ENCODE measurements around the gene KLF6. TPM values are rescaled to one million over a fixed set of nuclear protein-coding genes. Genes with fewer than 3 reads are reported as not detected.

Gene KLF6
- total RNA-seq, 2 experiments from 2014 or later: 19.2 to 43.0 TPM

DNA sequence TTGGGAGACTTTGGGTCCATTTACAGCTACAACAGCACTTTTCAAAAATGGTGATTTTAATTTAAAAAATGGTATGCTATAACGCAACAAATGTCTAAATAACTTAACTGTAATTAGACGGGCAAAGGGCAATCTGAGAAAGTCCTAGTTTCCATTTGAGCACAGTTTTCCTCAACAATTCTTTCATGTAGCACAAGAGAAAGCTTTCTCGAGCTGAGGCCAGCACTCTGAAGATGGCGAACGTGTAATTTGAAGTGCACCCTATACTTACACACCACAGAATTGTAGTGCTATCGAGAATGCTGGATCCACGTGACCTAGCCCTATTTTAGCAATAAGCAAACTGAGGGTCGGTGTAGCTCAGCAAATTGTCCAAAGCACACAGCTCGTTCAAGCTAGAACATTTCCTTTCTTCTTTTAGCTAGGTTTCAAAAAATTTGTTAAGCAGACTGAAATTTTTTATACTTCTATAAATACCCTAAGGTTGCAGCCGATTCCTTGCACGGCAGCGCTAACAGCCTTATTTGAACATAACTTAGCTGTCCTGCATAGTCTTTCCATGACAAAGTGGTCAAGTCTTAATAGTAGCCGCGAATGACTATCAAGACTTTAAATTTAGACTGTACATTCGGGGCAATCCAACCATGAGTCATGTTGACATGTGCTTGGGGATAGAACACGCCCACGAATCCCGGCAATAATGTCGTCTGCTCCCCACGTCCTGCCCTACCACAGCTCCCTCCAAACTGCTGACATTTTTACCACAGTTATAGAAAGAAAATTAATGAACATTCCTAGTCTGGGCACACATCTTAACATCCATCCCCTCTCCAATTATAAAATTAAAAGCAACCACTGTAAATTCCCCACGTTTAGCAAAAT is 10.0 kb downstream of the KLF6 start:
- H4K20me1 ChIP-seq (ENCODE audit: insufficient read depth, low read length): peaks cover 13% of the 10 kb centered on the region
- POLR2A ChIA-PET: interaction anchor here (0.6 to 1.7 kb wide), 6 partner anchors 8 to 147 kb away, joined by 3 to 6 read pairs (median 3); partner anchors contain the start of gene KLF6
- peaks cover 61% of the 10 kb centered on the region for H3K36me3 ChIP-seq (ENCODE audit: insufficient read depth, low read length)
- CTCF ChIA-PET (ENCODE audit: unreplicated experiment): no interaction called here
- no peak overlapping the region for H3K4me3 ChIP-seq (ENCODE audit: low read depth, low read length, poor library complexity, severe bottlenecking)
- no peak overlapping the region for H2AFZ ChIP-seq (ENCODE audit: low read length)
- peaks cover 23% of the 10 kb centered on the region for H3K79me2 ChIP-seq (ENCODE audit: insufficient read depth, low read depth, low read length)
- no peaks in the 10 kb centered on the region for H3K9me3 ChIP-seq (ENCODE audit: low read length)
- intact Hi-C loops (cut with micrococcal nuclease; ENCODE audit: unreplicated experiment): no loop called here
- no peak overlapping the region for H3K4me2 ChIP-seq (ENCODE audit: low read length)
- no peak overlapping the region for H3K27ac ChIP-seq (ENCODE audit: low read depth, low read length, poor library complexity, severe bottlenecking)
- TF ChIP-seq, protein P1, sequence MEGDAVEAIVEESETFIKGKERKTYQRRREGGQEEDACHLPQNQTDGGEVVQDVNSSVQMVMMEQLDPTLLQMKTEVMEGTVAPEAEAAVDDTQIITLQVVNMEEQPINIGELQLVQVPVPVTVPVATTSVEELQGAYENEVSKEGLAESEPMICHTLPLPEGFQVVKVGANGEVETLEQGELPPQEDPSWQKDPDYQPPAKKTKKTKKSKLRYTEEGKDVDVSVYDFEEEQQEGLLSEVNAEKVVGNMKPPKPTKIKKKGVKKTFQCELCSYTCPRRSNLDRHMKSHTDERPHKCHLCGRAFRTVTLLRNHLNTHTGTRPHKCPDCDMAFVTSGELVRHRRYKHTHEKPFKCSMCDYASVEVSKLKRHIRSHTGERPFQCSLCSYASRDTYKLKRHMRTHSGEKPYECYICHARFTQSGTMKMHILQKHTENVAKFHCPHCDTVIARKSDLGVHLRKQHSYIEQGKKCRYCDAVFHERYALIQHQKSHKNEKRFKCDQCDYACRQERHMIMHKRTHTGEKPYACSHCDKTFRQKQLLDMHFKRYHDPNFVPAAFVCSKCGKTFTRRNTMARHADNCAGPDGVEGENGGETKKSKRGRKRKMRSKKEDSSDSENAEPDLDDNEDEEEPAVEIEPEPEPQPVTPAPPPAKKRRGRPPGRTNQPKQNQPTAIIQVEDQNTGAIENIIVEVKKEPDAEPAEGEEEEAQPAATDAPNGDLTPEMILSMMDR (conservative IDR thresholded peaks at IDR 0.05; ENCODE audit: low read length): no peak
- no peak for TF ChIP-seq EZH2phosphoT487 (IDR thresholded peaks at IDR 0.05; ENCODE audit: borderline replicate concordance, low read depth, low read length)
- BruUV-seq (replicated peaks): no TSS peak
- H3K9me2 ChIP-seq (ENCODE audit: insufficient read depth, low read length): no peaks in the 10 kb centered on the region
- no peaks in the 10 kb centered on the region for H3K4me1 ChIP-seq (ENCODE audit: insufficient read depth, low read length, poor library complexity, severe bottlenecking)
- DNase-seq (ENCODE audit: low spot score): no peak

DNA sequence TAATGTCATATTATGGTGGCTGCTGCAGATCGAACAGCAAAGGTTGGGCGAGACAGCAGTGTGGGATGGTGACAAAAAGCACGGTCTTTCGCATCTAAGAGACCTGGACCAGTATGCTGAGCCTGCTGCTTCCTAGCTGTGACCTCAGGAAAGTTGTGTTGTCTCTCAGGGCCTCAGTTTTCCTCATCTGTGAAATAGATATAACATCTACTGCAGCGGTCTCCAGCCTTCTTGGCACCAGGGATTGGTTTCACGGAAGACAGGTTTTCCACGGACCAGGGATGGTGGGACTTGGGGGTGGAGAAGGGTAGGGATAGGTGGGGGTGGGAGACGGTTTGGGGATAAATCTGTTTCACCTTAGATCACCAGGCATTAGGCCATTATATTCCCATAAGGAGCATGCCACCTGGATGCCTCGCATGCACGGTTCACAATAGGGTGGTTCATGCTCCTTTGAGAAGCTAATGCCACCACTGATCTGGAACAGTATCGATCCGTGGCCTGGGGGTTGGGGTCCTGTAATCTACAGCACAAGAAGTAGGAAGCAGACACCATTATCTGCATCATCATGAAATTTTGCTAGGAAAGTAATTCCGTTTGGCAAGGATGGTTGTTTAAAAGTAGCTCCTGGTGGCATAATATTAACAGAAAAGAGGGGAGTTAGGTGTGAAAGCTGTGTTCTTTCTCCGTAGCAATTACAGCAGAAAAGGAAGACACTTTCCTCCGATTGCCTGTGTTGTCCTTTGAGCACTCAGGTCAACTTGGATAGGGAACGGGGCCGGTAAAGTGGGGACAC is 10.8 kb downstream of the KLF6 start:
- Histone ChIP-seq H3K79me2 (ENCODE audit: insufficient read depth, low read depth, low read length) (peaks cover 15% of the 10 kb centered on the region; the same call in 1 of the 2 replicates), H3K36me3 (ENCODE audit: insufficient read depth, low read length) (peaks cover 53% of the 10 kb centered on the region), H3K27ac (ENCODE audit: low read depth, low read length, poor library complexity, severe bottlenecking) (no peak overlapping the region), H3K9me3 (ENCODE audit: low read length) (no peaks in the 10 kb centered on the region), H3K9me2 (ENCODE audit: insufficient read depth, low read length) (no peaks in the 10 kb centered on the region), H2AFZ (ENCODE audit: low read length) (no peak overlapping the region), H4K20me1 (ENCODE audit: insufficient read depth, low read length) (peaks cover 7% of the 10 kb centered on the region; the same call in 1 of the 2 replicates), H3K4me3 (ENCODE audit: low read depth, low read length, poor library complexity, severe bottlenecking) (no peak overlapping the region), H3K4me2 (ENCODE audit: low read length) (no peak overlapping the region), H3K4me1 (ENCODE audit: insufficient read depth, low read length, poor library complexity, severe bottlenecking) (no peaks in the 10 kb centered on the region)
- ChIA-PET POLR2A (interaction anchor here (0.6 to 1.7 kb wide), 5 partner anchors 9 to 31 kb away, joined by 3 to 6 read pairs (median 3); partner anchors contain the start of gene KLF6), CTCF (ENCODE audit: unreplicated experiment) (no interaction called here)
- DNase-seq (ENCODE audit: low spot score): no peak
- BruUV-seq (replicated peaks): no TSS peak
- TF ChIP-seq, protein P1 (conservative IDR thresholded peaks at IDR 0.05; ENCODE audit: low read length): no peak
- TF ChIP-seq EZH2phosphoT487 (IDR thresholded peaks at IDR 0.05; ENCODE audit: borderline replicate concordance, low read depth, low read length): no peak
- intact Hi-C loops (cut with micrococcal nuclease; ENCODE audit: unreplicated experiment): no loop called here
